GM12878 (cell line): ENCODE data around the gene RUNX3. TPM values are rescaled to one million over a fixed set of nuclear protein-coding genes. Genes with fewer than 3 reads are reported as not detected.

Source experiments
- ATF3 ChIP-seq: IDR thresholded peaks from 2 replicates; pipeline ENCODE4 v1.6.1; 2011; ENCODE audit warnings: low read depth, mild to moderate bottlenecking, low read length, moderate library complexity, borderline replicate concordance; ENCODE audit errors: extremely low read depth
- ATF7 ChIP-seq: fragments of 450-650 bp; IDR thresholded peaks from 2 replicates; pipeline ENCODE4 v1.6.1; 2016; ENCODE audit warnings: low read depth, mild to moderate bottlenecking
- CREM ChIP-seq: IDR thresholded peaks from 2 replicates; pipeline ENCODE4 v1.6.1; 2014; ENCODE audit warnings: antibody characterized with exemption, low read depth
- DPF2 ChIP-seq: fragments of 450-650 bp; IDR thresholded peaks from 2 replicates; pipeline ENCODE4 v1.6.1; 2017; ENCODE audit warnings: mild to moderate bottlenecking
- ELK1 ChIP-seq: IDR thresholded peaks from 2 replicates; pipeline ENCODE4 v1.6.1; 2012; ENCODE audit warnings: low read depth, low read length, improper control_type of control experiment
- IKZF2 ChIP-seq, 2 experiments: fragments of 450-650 bp; IDR thresholded peaks; 2 replicates each; pipeline ENCODE4 v1.6.1; 2017; ENCODE audit warnings: mild to moderate bottlenecking in 2 of 2, moderate library complexity in 2 of 2
- MTA2 ChIP-seq: fragments of 450-650 bp; IDR thresholded peaks from 2 replicates; pipeline ENCODE4 v1.6.1; 2016; ENCODE audit warnings: low read depth, mild to moderate bottlenecking, moderate library complexity
- MYB ChIP-seq: fragments of 150-350 bp; IDR thresholded peaks from 2 replicates; pipeline ENCODE4 v1.6.1; 2014; ENCODE audit warnings: mild to moderate bottlenecking, low read depth, low read length, borderline replicate concordance
- MYC ChIP-seq: IDR thresholded peaks from 2 replicates; pipeline ENCODE4 v1.6.1; 2011; ENCODE audit warnings: mild to moderate bottlenecking, low read length, moderate library complexity, inconsistent platforms; ENCODE audit not compliant: insufficient read depth, insufficient replicate concordance, insufficient read length, severe bottlenecking
- NBN ChIP-seq: fragments of 450-650 bp; IDR thresholded peaks from 2 replicates; pipeline ENCODE4 v1.6.1; 2016
- NR2F1 ChIP-seq: fragments of 450-650 bp; conservative IDR thresholded peaks from 2 replicates; pipeline ENCODE4 v1.6.1; 2017; ENCODE audit warnings: mild to moderate bottlenecking
- PAX5 ChIP-seq: IDR thresholded peaks from 2 replicates; pipeline ENCODE4 v1.6.1; 2011; ENCODE audit warnings: low read depth, low read length, borderline replicate concordance
- PKNOX1 ChIP-seq: fragments of 450-650 bp; IDR thresholded peaks from 2 replicates; pipeline ENCODE4 v1.6.1; 2016; ENCODE audit warnings: mild to moderate bottlenecking
- POLR2AphosphoS2 ChIP-seq: IDR thresholded peaks from 2 replicates; pipeline ENCODE4 v1.6.1; 2011; ENCODE audit warnings: low read depth, mild to moderate bottlenecking, low read length, improper control_type of control experiment, moderate library complexity
- RAD21 ChIP-seq: IDR thresholded peaks from 2 replicates; pipeline ENCODE4 v1.6.1; 2011; ENCODE audit warnings: mild to moderate bottlenecking, low read depth, low read length, moderate library complexity; ENCODE audit not compliant: insufficient read depth
- SKIL ChIP-seq: fragments of 450-650 bp; IDR thresholded peaks from 2 replicates; pipeline ENCODE4 v1.6.1; 2017; ENCODE audit warnings: mild to moderate bottlenecking, low read depth, inconsistent platforms; ENCODE audit not compliant: poor library complexity, severe bottlenecking
- SMARCA5 ChIP-seq: fragments of 450-650 bp; IDR thresholded peaks from 2 replicates; pipeline ENCODE4 v1.6.1; 2017; ENCODE audit warnings: mild to moderate bottlenecking
- SPI1 ChIP-seq: IDR thresholded peaks from 2 replicates; pipeline ENCODE4 v1.6.1; 2011; ENCODE audit warnings: low read depth, mild to moderate bottlenecking, low read length, moderate library complexity, borderline replicate concordance; ENCODE audit not compliant: insufficient read depth
- SREBF2 ChIP-seq: IDR thresholded peaks from 2 replicates; pipeline ENCODE4 v1.6.1; 2012; ENCODE audit warnings: mild to moderate bottlenecking, low read length
- SRF ChIP-seq, 2 experiments: IDR thresholded peaks; 2 replicates each; pipeline ENCODE4 v1.6.1; 2011; ENCODE audit warnings: low read depth in 2 of 2, low read length in 2 of 2, mild to moderate bottlenecking in 1 of 2, moderate library complexity in 1 of 2
- STAT3 ChIP-seq: IDR thresholded peaks from 2 replicates; pipeline ENCODE4 v1.6.1; 2011; ENCODE audit warnings: low read depth, low read length, improper control_type of control experiment
- SUPT20H ChIP-seq: IDR thresholded peaks from 2 replicates; pipeline ENCODE4 v1.6.1; 2011; ENCODE audit warnings: low read depth, mild to moderate bottlenecking, low read length, moderate library complexity, borderline replicate concordance; ENCODE audit not compliant: control insufficient read depth
- TARDBP ChIP-seq: IDR thresholded peaks from 2 replicates; pipeline ENCODE4 v1.6.1; 2016; ENCODE audit warnings: borderline replicate concordance
- TCF7 ChIP-seq: IDR thresholded peaks from 2 replicates; pipeline ENCODE4 v1.6.1; 2014; ENCODE audit warnings: antibody characterized with exemption, borderline replicate concordance
- USF1 ChIP-seq: IDR thresholded peaks from 2 replicates; pipeline ENCODE4 v1.6.1; 2011; ENCODE audit warnings: borderline replicate concordance, low read depth, mild to moderate bottlenecking, moderate library complexity, mixed read lengths, low read length; ENCODE audit not compliant: insufficient read depth; ENCODE audit errors: extremely low read length
- ZNF24 ChIP-seq: fragments of 450-650 bp; IDR thresholded peaks from 2 replicates; pipeline ENCODE4 v1.6.1; 2017; ENCODE audit warnings: antibody characterized with exemption, mild to moderate bottlenecking
- ZSCAN29 ChIP-seq: fragments of 450-650 bp; IDR thresholded peaks from 2 replicates; pipeline ENCODE4 v1.6.1; 2017; ENCODE audit warnings: mild to moderate bottlenecking, moderate library complexity
- polyA plus RNA-seq, 11 experiments: library from polyadenylated mRNA; depleted of rRNA in 4 of 11; unstranded in 6 of 11; stranded (reverse) in 5 of 11; fragments of >200 nt; fragmentation: Nextera tagmentation in 4 of 11; fragmentation: Illumina TruSeq in 1 of 11; extraction: Ambion mirVana in 4 of 11; extraction: Trizol in 1 of 11; gene quantifications; 1 replicate in 1 of 11; 2 replicates in 10 of 11; pipeline versions ENCODE4 v1.2.1 to v1.2.3, GENCODE V29; 2011 to 2016; ENCODE audit warnings: inconsistent platforms in 2 of 11, missing spikeins in 2 of 11, low read depth in 1 of 11
- total RNA-seq, 4 experiments: library from RNA; depleted of rRNA in 3 of 4; stranded (reverse); fragments of >200 nt in 3 of 4; fragmentation: Illumina TruSeq in 1 of 4; extraction: Trizol in 1 of 4; gene quantifications; 2 replicates each; pipeline versions ENCODE4 v1.2.1 to v1.2.3, GENCODE V29; 2013 to 2021

Gene RUNX3
- total and polyA plus RNA-seq, 10 of the 15 experiments (the other 5 are each of a cell fraction or from before 2014, with no cell fraction given): 19.0 to 151 (median 31.4) TPM

GRCh38 chr1:24966724-24967346 lies 36.8 kb upstream of the RUNX3 start (continued):
- TF ChIP-seq ATF3: no peak
- TF ChIP-seq MTA2: peak; percentile 70; the same call in 1 of the 2 replicates
- TF ChIP-seq TARDBP: peak; percentile 37; the same call in 1 of the 2 replicates
- TF ChIP-seq SREBF2: no peak
- TF ChIP-seq PKNOX1: no peak; the same call in 1 of the 2 replicates
- no peak for TF ChIP-seq POLR2AphosphoS2
- no peak for TF ChIP-seq ZSCAN29
- no peak for TF ChIP-seq MYC
- no peak for TF ChIP-seq ELK1
- no peak for TF ChIP-seq MYB
- peak; percentile 96 for TF ChIP-seq CREM
- no peak for TF ChIP-seq STAT3
- TF ChIP-seq IKZF2 (IDR thresholded peaks at IDR 0.05): peak; percentile 93
- TF ChIP-seq SKIL: peak; percentile 86
- peak; percentile 70 for TF ChIP-seq NR2F1
- TF ChIP-seq SUPT20H: no peak
- TF ChIP-seq ATF7: peak; percentile 92
- peak; percentile 29 to 65; a peak in 2 of 4 replicates for TF ChIP-seq SRF (IDR thresholded peaks at IDR 0.05; ENCODE audit: low read depth in 2 of 2, low read length in 2 of 2)
- 0 out of 2 replicates have a peak, but pooled peaks have one; percentile 27 for TF ChIP-seq ZNF24
- TF ChIP-seq PAX5: peak; percentile 75; the same call in 1 of the 2 replicates
- TF ChIP-seq RAD21: 0 out of 2 replicates have a peak, but pooled peaks have one; percentile 11
- peak; percentile 89 for TF ChIP-seq SMARCA5
- peak; percentile 84 for TF ChIP-seq DPF2
- TF ChIP-seq SPI1: no peak
- TF ChIP-seq TCF7: peak; percentile 95
- TF ChIP-seq USF1: peak; percentile 18
- TF ChIP-seq NBN: peak; percentile 61; the same call in 1 of the 2 replicates
